ENCODE data around the gene ADAMTS3.

ADAMTS3 gene

GRCh38 chr4:72365981-72366380 is 203.0 kb downstream of the ADAMTS3 start:
- TF ChIP-seq, protein P1, sequence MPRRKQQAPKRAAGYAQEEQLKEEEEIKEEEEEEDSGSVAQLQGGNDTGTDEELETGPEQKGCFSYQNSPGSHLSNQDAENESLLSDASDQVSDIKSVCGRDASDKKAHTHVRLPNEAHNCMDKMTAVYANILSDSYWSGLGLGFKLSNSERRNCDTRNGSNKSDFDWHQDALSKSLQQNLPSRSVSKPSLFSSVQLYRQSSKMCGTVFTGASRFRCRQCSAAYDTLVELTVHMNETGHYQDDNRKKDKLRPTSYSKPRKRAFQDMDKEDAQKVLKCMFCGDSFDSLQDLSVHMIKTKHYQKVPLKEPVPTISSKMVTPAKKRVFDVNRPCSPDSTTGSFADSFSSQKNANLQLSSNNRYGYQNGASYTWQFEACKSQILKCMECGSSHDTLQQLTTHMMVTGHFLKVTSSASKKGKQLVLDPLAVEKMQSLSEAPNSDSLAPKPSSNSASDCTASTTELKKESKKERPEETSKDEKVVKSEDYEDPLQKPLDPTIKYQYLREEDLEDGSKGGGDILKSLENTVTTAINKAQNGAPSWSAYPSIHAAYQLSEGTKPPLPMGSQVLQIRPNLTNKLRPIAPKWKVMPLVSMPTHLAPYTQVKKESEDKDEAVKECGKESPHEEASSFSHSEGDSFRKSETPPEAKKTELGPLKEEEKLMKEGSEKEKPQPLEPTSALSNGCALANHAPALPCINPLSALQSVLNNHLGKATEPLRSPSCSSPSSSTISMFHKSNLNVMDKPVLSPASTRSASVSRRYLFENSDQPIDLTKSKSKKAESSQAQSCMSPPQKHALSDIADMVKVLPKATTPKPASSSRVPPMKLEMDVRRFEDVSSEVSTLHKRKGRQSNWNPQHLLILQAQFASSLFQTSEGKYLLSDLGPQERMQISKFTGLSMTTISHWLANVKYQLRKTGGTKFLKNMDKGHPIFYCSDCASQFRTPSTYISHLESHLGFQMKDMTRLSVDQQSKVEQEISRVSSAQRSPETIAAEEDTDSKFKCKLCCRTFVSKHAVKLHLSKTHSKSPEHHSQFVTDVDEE (CRISPR knock-in tag; IDR thresholded peaks at IDR 0.05): no peak
- TF ChIP-seq ZFP3 (CRISPR knock-in tag; IDR thresholded peaks at IDR 0.05) (no peak), ZNF70 (CRISPR knock-in tag; IDR thresholded peaks at IDR 0.05) (no peak), CSDC2 (CRISPR knock-in tag; IDR thresholded peaks at IDR 0.05) (no peak), POU6F1 (CRISPR knock-in tag; IDR thresholded peaks at IDR 0.05; ENCODE audit: borderline replicate concordance, low read depth) (no peak), PATZ1 (CRISPR knock-in tag; IDR thresholded peaks at IDR 0.05; ENCODE audit: borderline replicate concordance) (no peak), ZFP30 (CRISPR knock-in tag; IDR thresholded peaks at IDR 0.05) (no peak)
- ATAC-seq: peak; percentile 25; the same call in 2 of the 3 replicates

GRCh38 chr4:72365016-72365415 is 204.0 kb downstream of the ADAMTS3 start:
- no peak for ATAC-seq
- TF ChIP-seq ARNTL (CRISPR knock-in tag; IDR thresholded peaks at IDR 0.05; ENCODE audit: borderline replicate concordance, low read depth): no peak
- no peak for TF ChIP-seq CSDC2 (CRISPR knock-in tag; IDR thresholded peaks at IDR 0.05)
- no peak for TF ChIP-seq ZC3H10 (CRISPR knock-in tag; IDR thresholded peaks at IDR 0.05)
- TF ChIP-seq CSRNP3 (CRISPR knock-in tag; IDR thresholded peaks at IDR 0.05): no peak
- TF ChIP-seq OSR1 (CRISPR knock-in tag; IDR thresholded peaks at IDR 0.05): no peak

GRCh38 chr4:72360075-72360474 is 208.9 kb downstream of the ADAMTS3 start:
- no peak for ATAC-seq
- TF ChIP-seq ESRRG (CRISPR knock-in tag; IDR thresholded peaks at IDR 0.05) (no peak), PPARA (CRISPR knock-in tag; IDR thresholded peaks at IDR 0.05; ENCODE audit: borderline replicate concordance) (no peak), TCF4 (CRISPR knock-in tag; IDR thresholded peaks at IDR 0.05; ENCODE audit: borderline replicate concordance) (no peak), GLIS3 (CRISPR knock-in tag; IDR thresholded peaks at IDR 0.05) (no peak), CSRNP3 (CRISPR knock-in tag; IDR thresholded peaks at IDR 0.05) (no peak), ARNTL (CRISPR knock-in tag; IDR thresholded peaks at IDR 0.05; ENCODE audit: borderline replicate concordance, low read depth) (no peak), CSDC2 (CRISPR knock-in tag; IDR thresholded peaks at IDR 0.05) (no peak), BACH2 (CRISPR knock-in tag; IDR thresholded peaks at IDR 0.05; ENCODE audit: borderline replicate concordance) (no peak), ISL1 (CRISPR knock-in tag; IDR thresholded peaks at IDR 0.05) (no peak), ZC3H10 (CRISPR knock-in tag; IDR thresholded peaks at IDR 0.05) (no peak), TOX (CRISPR knock-in tag; IDR thresholded peaks at IDR 0.05; ENCODE audit: borderline replicate concordance) (no peak), SNAI2 (CRISPR knock-in tag; IDR thresholded peaks at IDR 0.05) (no peak), ZFP3 (CRISPR knock-in tag; IDR thresholded peaks at IDR 0.05) (no peak), RARB (CRISPR knock-in tag; IDR thresholded peaks at IDR 0.05) (no peak), ZNF70 (CRISPR knock-in tag; IDR thresholded peaks at IDR 0.05) (no peak), POU6F1 (CRISPR knock-in tag; IDR thresholded peaks at IDR 0.05; ENCODE audit: borderline replicate concordance, low read depth) (no peak)
- TF ChIP-seq, protein P2, sequence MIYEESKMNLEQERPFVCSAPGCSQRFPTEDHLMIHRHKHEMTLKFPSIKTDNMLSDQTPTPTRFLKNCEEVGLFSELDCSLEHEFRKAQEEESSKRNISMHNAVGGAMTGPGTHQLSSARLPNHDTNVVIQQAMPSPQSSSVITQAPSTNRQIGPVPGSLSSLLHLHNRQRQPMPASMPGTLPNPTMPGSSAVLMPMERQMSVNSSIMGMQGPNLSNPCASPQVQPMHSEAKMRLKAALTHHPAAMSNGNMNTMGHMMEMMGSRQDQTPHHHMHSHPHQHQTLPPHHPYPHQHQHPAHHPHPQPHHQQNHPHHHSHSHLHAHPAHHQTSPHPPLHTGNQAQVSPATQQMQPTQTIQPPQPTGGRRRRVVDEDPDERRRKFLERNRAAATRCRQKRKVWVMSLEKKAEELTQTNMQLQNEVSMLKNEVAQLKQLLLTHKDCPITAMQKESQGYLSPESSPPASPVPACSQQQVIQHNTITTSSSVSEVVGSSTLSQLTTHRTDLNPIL (CRISPR knock-in tag; IDR thresholded peaks at IDR 0.05; ENCODE audit: low read depth): no peak

Measured in SK-N-SH treated with all-trans-retinoic acid at 6 μM for 48 hours (cell line).